GM21390 (cell line): ENCODE data around the gene RELA.
A peak's percentile ranks its signal among the peaks of the same experiment; 100 is the strongest.

ENCODE experiments used
- ATAC-seq: cut with Tn5 transposase; IDR thresholded peaks from one replicate; pipeline ENCODE4 v1.9.1; 2021; ENCODE audit not compliant: unreplicated experiment

RELA gene

GRCh38 chr11:65615229-65615949, 47.3 kb downstream of the RELA start, which contains the start of gene PCNX3:
PCNX3 (plus strand) TSS chr11:65615776; CDS start chr11:65616312, 536 bp downstream.
- peak; percentile 76 for ATAC-seq

DNA sequence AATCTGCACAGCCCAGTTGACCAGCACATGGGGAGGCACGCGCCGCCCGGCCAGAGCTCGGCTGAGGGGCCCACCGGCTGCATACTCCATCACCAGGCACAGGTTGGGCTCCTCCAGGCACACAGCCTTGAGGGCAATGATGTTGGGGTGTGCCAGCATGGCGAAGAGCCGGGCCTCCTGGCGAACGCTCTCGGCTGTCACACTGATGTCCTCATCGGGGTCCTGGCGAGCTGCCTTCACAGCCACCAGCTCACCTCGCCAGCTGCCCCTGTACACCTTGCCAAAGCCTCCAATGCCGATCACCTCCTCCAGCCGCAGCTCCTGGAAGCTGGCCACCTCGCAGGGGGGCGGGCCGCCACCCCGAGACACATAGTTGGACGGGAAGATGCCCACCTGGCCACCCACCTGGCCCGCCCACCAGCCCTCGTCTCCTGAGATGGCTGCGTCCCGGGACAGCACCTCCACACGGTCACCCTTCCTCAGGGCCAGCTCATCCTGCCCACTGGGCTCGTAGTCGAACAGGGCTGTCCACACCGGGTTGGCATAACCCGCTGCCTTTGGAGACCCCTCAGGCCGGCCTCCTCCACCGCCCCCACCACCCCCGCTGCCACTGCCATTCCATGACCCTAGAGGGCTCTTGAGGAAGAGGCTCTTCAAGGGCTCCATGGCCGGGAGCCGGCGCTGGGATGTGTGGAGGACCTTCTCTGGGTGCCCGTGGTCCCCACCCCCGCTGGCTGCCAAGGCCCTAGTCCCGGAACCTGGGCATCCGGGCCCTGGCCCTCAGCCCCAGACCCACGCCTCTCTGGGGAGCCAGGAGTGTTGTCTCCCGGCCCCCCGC, 49.4 kb downstream of the RELA start:
- ATAC-seq, result no peak

GRCh38 chr11:65612691-65613090, 50.0 kb downstream of the RELA start:
- ATAC-seq, result no peak

DNA sequence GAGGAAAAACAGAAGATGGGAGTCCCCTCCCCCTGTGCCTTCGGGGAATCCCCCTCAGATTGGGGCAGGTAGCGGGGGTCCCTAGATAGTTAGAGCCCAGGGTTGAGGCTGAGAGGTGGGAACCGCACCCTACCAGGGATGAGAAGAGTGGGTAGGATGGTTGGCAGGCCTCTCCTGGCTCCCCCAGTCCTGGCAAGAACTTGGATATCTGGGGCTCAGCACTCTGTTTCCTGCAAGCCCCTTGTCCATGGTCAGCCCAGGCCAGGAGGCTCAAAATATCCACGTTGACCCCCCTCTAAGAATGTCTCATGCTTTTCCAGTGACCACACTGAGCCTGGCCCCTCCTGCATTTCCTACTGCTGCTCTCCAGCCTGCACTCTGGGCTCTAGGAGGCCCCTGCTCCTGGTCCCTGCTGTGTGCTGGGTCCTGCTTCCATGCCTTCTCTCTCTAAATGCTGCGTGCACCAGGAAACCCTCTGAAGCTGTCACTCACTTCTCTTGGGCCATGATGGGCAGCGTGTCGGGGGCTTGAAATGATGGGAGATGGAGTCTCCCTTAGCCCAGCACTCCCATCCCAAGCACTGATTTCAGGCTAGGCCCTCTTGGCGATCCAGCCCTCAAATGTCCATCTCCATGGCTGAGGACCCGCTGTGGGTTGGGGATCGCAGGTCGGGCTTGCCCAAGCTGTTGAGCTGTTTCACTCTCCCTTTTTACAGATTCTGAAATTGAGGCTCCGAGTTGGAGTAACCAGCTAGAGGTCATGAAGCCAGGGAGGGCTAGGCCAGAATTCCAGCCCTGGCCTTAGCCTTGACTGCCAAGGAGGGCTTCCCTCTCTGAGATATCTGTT, 50.7 kb downstream of the RELA start:
- no peak for ATAC-seq

GRCh38 chr11:65611028-65611757, 51.5 kb downstream of the RELA start:
- no peak for ATAC-seq

GRCh38 chr11:65610404-65610803, 52.3 kb downstream of the RELA start:
- ATAC-seq, result no peak

GRCh38 chr11:65609665-65610064, 53.1 kb downstream of the RELA start:
- ATAC-seq, result no peak

DNA sequence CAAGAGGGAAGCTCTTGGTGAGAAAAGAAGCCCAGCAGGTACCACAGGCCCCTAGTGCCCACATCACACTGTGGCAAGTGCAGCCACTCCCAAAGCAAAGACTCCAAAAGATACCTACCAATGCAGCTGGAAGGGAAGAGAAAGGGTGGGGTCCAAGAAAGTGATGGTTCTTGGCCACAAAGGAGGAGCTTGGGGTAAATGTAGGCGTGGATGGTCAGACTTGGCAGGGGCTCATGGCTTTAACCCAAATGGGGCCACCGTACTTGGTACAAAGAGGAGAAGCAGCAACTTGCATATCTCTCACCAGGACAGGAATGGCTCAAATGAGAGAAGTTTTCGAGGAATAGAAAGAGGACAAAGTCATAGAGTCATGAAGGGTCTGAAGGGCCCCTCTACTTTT, 53.5 kb downstream of the RELA start:
- ATAC-seq, result no peak

DNA sequence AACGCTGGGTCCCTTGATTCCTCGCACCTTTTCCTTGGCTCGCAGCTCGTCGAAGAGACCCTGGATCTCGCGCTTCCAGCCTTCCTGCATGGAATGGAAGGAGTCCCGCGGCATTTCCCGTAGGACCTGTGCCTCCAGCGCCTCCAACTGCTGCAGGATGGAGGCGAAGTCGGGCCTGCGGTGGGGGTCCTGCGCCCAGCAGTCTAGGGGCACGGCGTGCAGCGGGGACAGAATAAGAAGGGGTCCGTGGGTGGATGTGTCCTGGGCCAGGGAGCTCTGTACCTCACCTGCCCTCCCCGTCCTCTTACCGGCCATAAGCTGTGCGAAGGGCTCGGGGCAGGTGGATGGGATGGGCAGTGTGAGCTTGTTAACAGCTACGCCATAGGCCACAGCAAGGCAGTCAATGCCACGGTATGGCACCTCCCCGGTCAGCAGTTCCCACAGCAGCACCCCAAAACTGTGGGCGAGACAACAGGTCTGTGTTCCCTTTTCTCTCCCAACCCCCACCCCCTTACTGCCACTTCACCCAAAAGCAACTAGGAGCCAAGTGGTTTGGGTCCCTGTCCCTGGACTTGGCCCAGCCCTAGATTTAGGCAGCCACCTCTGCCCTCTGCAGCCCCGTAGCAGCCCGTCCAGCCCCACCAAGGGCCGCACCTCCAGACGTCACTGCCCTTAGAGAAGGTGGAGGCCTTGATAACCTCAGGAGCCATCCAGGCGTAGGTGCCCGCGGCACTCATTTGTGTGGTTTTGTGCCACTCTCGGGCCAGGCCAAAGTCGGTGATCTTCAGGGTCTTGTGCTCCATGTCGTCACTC, 54.9 kb downstream of the RELA start:
- ATAC-seq, result no peak

DNA sequence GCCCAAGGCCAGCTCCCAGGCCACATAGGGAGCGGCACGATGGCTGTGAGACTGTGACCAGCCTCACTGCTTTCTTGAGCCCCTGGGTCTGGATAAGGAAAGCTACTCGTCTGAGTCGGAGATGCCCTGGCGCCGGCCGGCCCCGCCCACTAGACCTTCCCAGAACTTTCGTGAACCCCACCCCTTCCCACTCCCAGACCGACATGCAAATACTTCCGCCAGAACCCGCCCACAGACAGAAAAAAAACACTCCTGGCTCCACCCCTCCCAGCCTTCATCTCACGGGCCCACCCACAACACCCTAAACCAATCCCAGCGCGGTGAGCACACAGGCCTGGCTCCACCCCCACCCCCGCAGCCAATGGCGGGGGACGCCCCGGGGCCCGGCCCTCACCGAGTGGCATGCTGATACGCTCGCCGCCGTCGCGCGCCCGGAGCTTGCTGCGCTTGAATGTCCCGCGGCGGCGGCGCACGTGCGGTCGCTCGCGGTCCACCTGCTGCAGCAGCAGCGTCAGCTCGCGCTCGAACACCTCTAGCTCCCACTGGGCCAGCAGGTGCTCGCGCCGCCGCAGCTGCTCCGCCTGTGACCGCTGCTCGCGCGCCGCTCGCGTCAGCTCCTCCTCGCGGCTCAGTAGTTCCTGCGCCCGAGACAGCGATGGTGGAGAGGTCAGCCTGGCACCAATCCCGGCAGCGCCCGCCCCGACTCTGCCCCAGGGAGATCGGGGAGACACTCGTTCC, 55.7 kb downstream of the RELA start:
- ATAC-seq, result no peak

- ATAC-seq, result no peak
Observed at GRCh38 chr11:65604258-65604657, 58.5 kb downstream of the RELA start.
